Testis (tissue), 3 donors: ENCODE data around the gene INHBB. TPM values are rescaled to one million over a fixed set of nuclear protein-coding genes. Genes with fewer than 3 reads are reported as not detected.
A peak's percentile ranks its signal among the peaks of the same experiment; 100 is the strongest.

ENCODE experiments used
- DNase-seq: peaks from one replicate; pipeline ENCODE4 v3.0.0-alpha.2; 2019
- H3K27ac ChIP-seq, 2 donors: fragments of 200-600 bp; sonication (generic); one replicate each; pipeline ENCODE4 v1.5.1; 2019
- H3K27me3 ChIP-seq: fragments of 200-600 bp; sonication (generic); one replicate; pipeline ENCODE4 v1.5.1; 2019
- H3K36me3 ChIP-seq: fragments of 200-600 bp; sonication (generic); one replicate; pipeline ENCODE4 v1.5.1; 2017; ENCODE audit warnings: low read depth; ENCODE audit errors: missing control alignments
- H3K4me1 ChIP-seq: fragments of 200-600 bp; sonication (generic); one replicate; pipeline ENCODE4 v1.5.1; 2019
- H3K4me3 ChIP-seq, 2 donors: fragments of 200-600 bp; sonication (generic); one replicate each; pipeline ENCODE4 v1.5.1; 2017 to 2019
- H3K9me3 ChIP-seq: fragments of 200-600 bp; sonication (generic); one replicate; pipeline ENCODE4 v1.5.1; 2017
- POLR2A ChIP-seq: fragments of 450-650 bp; IDR thresholded peaks from one replicate; pipeline ENCODE4 v1.6.1; 2017; ENCODE audit warnings: antibody characterized with exemption, mild to moderate bottlenecking, moderate library complexity
- WGBS, 2 donors: methylation state at CpG; one replicate each; pipeline ENCODE4 v1.1.5; 2018; 5-methylcytosine and 5-hydroxymethylcytosine counted together
- intact Hi-C: fragments of 100-400 bp; cut with DNase I; formaldehyde crosslinking; loops from one replicate; pipeline ENCODE4 v1.15.1; 2023; ENCODE audit warnings: low total_unique reads
- polyA plus RNA-seq: library from polyadenylated mRNA; stranded (reverse); fragments of 350-450 nt; fragmentation: Illumina TruSeq; extraction: RNeasy Lipid Tissue Mini Kit (QIAGEN cat#74804); gene quantifications from one replicate; pipeline ENCODE4 v1.2.3, GENCODE V29; 2014; ENCODE audit warnings: low read depth, low replicate concordance; ENCODE audit not compliant: insufficient read depth
- total RNA-seq, 2 donors: library from RNA; depleted of rRNA; stranded (reverse); fragments of >200 nt; gene quantifications; one replicate each; pipeline ENCODE4 v1.2.3, GENCODE V29; 2016
- TF ChIP-seq, protein P1 (sequence below), 3 experiments: fragments of 450-650 bp in 2 of 3; fragments of 200-600 bp in 1 of 3; sonication (generic) in 1 of 3; IDR thresholded peaks; one replicate each; pipeline ENCODE4 v1.5.1; 2016 to 2019; ENCODE audit warnings: antibody characterized with exemption in 3 of 3, mild to moderate bottlenecking in 2 of 3, moderate library complexity in 1 of 3

Gene INHBB
- total and polyA plus RNA-seq, 3 donors from 2014 or later: 46.1 to 123 (median 55.4) TPM

DNA sequence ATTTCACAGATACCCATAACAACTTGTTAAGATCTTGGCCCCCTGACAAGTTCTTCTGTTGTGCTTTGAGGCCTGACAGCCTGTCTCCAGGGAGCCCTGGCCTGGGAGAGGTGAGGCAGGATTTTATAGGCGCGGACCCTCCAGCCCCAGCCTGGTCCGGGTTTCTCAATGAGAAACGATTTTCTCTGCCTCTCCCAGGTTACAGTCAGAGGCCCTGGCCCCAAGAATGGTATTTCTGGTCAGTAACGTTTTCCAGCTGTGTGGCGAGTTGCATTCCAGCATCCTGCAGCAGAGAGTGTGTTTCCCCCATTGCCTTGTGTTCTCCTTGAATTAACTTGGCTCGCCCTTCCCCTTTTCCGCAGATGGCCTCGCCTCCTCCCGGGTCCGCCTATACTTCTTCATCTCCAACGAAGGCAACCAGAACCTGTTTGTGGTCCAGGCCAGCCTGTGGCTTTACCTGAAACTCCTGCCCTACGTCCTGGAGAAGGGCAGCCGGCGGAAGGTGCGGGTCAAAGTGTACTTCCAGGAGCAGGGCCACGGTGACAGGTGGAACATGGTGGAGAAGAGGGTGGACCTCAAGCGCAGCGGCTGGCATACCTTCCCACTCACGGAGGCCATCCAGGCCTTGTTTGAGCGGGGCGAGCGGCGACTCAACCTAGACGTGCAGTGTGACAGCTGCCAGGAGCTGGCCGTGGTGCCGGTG, 3.0 kb downstream of the INHBB start:
- no peak for TF ChIP-seq POLR2A
- TF ChIP-seq, protein P1, sequence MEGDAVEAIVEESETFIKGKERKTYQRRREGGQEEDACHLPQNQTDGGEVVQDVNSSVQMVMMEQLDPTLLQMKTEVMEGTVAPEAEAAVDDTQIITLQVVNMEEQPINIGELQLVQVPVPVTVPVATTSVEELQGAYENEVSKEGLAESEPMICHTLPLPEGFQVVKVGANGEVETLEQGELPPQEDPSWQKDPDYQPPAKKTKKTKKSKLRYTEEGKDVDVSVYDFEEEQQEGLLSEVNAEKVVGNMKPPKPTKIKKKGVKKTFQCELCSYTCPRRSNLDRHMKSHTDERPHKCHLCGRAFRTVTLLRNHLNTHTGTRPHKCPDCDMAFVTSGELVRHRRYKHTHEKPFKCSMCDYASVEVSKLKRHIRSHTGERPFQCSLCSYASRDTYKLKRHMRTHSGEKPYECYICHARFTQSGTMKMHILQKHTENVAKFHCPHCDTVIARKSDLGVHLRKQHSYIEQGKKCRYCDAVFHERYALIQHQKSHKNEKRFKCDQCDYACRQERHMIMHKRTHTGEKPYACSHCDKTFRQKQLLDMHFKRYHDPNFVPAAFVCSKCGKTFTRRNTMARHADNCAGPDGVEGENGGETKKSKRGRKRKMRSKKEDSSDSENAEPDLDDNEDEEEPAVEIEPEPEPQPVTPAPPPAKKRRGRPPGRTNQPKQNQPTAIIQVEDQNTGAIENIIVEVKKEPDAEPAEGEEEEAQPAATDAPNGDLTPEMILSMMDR (IDR thresholded peaks at IDR 0.05): no peak
- intact Hi-C loops: loop anchor here (5.0 kb wide), 1 partner anchor 333 kb away; no protein-coding TSS in a partner anchor

DNA sequence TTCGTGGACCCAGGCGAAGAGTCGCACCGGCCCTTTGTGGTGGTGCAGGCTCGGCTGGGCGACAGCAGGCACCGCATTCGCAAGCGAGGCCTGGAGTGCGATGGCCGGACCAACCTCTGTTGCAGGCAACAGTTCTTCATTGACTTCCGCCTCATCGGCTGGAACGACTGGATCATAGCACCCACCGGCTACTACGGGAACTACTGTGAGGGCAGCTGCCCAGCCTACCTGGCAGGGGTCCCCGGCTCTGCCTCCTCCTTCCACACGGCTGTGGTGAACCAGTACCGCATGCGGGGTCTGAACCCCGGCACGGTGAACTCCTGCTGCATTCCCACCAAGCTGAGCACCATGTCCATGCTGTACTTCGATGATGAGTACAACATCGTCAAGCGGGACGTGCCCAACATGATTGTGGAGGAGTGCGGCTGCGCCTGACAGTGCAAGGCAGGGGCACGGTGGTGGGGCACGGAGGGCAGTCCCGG, 3.5 kb downstream of the INHBB start:
- Histone ChIP-seq H3K4me3 (no peak overlapping the region), H3K9me3 (no peaks in the 10 kb centered on the region), H3K27me3 (no peaks in the 10 kb centered on the region), H3K27ac (no peak overlapping the region), H3K4me1 (no peaks in the 10 kb centered on the region), H3K36me3 (no peaks in the 10 kb centered on the region)
- TF ChIP-seq POLR2A: no peak
- TF ChIP-seq, protein P1 (IDR thresholded peaks at IDR 0.05): no peak
- WGBS, 2 donors: 67 to 88% methylated on average over 8 to 31 of the region's 31 CpGs
- intact Hi-C loops: loop anchor here (5.0 kb wide), 1 partner anchor 333 kb away; no protein-coding TSS in a partner anchor
- DNase-seq: no peak

More for the DNA sequence above, 3.0 kb downstream of the INHBB start:
- peaks cover 3% of the 10 kb centered on the region for H3K4me1 ChIP-seq
- H3K27ac ChIP-seq: no peak overlapping the region
- no peaks in the 10 kb centered on the region for H3K27me3 ChIP-seq
- no peaks in the 10 kb centered on the region for H3K9me3 ChIP-seq
- no peaks in the 10 kb centered on the region for H3K36me3 ChIP-seq
- WGBS, 2 donors: 63 to 73% methylated on average over 27 of the region's 27 CpGs
- DNase-seq: peak; percentile 38
- H3K4me3 ChIP-seq: no peak overlapping the region

DNA sequence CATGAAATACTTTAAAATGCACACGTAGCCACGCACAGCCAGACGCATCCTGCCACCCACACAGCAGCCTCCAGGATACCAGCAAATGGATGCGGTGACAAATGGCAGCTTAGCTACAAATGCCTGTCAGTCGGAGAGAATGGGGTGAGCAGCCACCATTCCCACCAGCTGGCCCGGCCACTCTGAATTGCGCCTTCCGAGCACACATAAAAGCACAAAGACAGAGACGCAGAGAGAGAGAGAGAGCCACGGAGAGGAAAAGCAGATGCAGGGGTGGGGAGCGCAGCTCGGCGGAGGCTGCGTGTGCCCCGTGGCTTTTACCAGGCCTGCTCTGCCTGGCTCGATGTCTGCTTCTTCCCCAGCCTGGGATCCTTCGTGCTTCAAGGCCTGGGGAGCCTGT, 4.1 kb downstream of the INHBB start:
- intact Hi-C loops: no loop called here
- no peaks in the 10 kb centered on the region for H3K27me3 ChIP-seq
- H3K27ac ChIP-seq: no peak overlapping the region
- TF ChIP-seq, protein P1 (IDR thresholded peaks at IDR 0.05): no peak
- TF ChIP-seq POLR2A: no peak
- no peak overlapping the region for H3K4me3 ChIP-seq
- no peaks in the 10 kb centered on the region for H3K36me3 ChIP-seq
- H3K9me3 ChIP-seq: no peaks in the 10 kb centered on the region
- DNase-seq: no peak
- 72 to 79% methylated on average over 17 of the region's 17 CpGs for WGBS, 2 donors
- H3K4me1 ChIP-seq: no peaks in the 10 kb centered on the region

DNA sequence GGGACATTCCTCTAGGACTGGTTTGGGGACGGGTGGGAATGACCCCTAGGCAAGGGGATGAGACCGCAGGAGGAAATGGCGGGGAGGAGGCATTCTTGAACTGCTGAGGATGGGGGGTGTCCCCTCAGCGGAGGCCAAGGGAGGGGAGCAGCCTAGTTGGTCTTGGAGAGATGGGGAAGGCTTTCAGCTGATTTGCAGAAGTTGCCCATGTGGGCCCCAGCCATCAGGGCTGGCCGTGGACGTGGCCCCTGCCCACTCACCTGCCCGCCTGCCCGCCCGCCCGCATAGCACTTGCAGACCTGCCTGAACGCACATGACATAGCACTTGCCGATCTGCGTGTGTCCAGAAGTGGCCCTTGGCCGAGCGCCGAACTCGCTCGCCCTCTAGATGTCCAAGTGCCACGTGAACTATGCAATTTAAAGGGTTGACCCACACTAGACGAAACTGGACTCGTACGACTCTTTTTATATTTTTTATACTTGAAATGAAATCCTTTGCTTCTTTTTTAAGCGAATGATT, 4.9 kb downstream of the INHBB start:
- DNase-seq: peak; percentile 29
- Histone ChIP-seq H3K4me3 (no peak overlapping the region), H3K4me1 (no peaks in the 10 kb centered on the region), H3K9me3 (no peaks in the 10 kb centered on the region), H3K27ac (no peak overlapping the region), H3K36me3 (no peaks in the 10 kb centered on the region), H3K27me3 (no peaks in the 10 kb centered on the region)
- 88 to 91% methylated on average over 17 to 23 of the region's 23 CpGs for WGBS, 2 donors
- intact Hi-C loops: no loop called here
- TF ChIP-seq POLR2A: no peak
- TF ChIP-seq, protein P1 (IDR thresholded peaks at IDR 0.05): no peak
